ENCODE data around the gene TAF7L.
"Not testable (repeated sequence)": the region's sequence is repeated elsewhere in the genome, so short reads cannot be mapped to it uniquely, and the experiment has no call there.

Gene TAF7L

GRCh38 chrX:101290957-101291603, at the start of gene TAF7L:
TSS of gene TAF7L (minus strand) at chrX:101291334. CDS start at chrX:101287543, 3,791 bp downstream.
- DNase-seq = peak; percentile 16

- no peak for DNase-seq
Observed at GRCh38 chrX:101337776-101338271, 46.7 kb upstream of the TAF7L start.

- DNase-seq = not testable (repeated sequence)
Observed at GRCh38 chrX:101334310-101334709, 43.2 kb upstream of the TAF7L start.

GRCh38 chrX:101326600-101326999, 35.5 kb upstream of the TAF7L start:
- not testable (repeated sequence) for DNase-seq

- DNase-seq = no peak
Observed at GRCh38 chrX:101303790-101304189, 12.7 kb upstream of the TAF7L start.

- not testable (repeated sequence) for DNase-seq
Observed at GRCh38 chrX:101295603-101296002, 4.5 kb upstream of the TAF7L start.

- peak; percentile 40 for DNase-seq
Observed at GRCh38 chrX:101287402-101287801, 3.7 kb downstream of the TAF7L start.

- no peak for DNase-seq
Observed at GRCh38 chrX:101276238-101276637, 14.9 kb downstream of the TAF7L start.

- DNase-seq = no peak
Observed at GRCh38 chrX:101274198-101274597, 16.9 kb downstream of the TAF7L start.

GRCh38 chrX:101265869-101266428, 25.2 kb downstream of the TAF7L start:
- peak; percentile 27 for DNase-seq

- DNase-seq = no peak
Observed at GRCh38 chrX:101263766-101264165, 27.4 kb downstream of the TAF7L start.

GRCh38 chrX:101262590-101262989, 28.5 kb downstream of the TAF7L start:
- no peak for DNase-seq

- DNase-seq = no peak
Observed at GRCh38 chrX:101260435-101260834, 30.7 kb downstream of the TAF7L start.

- DNase-seq = no peak
Observed at GRCh38 chrX:101258259-101258581, 32.9 kb downstream of the TAF7L start.

- DNase-seq = peak; percentile 24
Observed at GRCh38 chrX:101257448-101258258, 33.5 kb downstream of the TAF7L start.

- DNase-seq = peak; percentile 11
Observed at GRCh38 chrX:101252634-101253033, 38.5 kb downstream of the TAF7L start.

- DNase-seq = no peak
Observed at GRCh38 chrX:101241531-101241930, 49.6 kb downstream of the TAF7L start.

GRCh38 chrX:101237041-101237440, 54.1 kb downstream of the TAF7L start:
- DNase-seq = no peak

- DNase-seq = peak; percentile 31
Observed at GRCh38 chrX:101232316-101232715, 58.8 kb downstream of the TAF7L start.

- DNase-seq = no peak
Observed at GRCh38 chrX:101231080-101231479, 60.1 kb downstream of the TAF7L start.

GRCh38 chrX:101230636-101231035, 60.5 kb downstream of the TAF7L start:
- DNase-seq = peak; percentile 64

GRCh38 chrX:101229170-101229569, 62.0 kb downstream of the TAF7L start:
- DNase-seq = peak; percentile 86

- DNase-seq = no peak
Observed at GRCh38 chrX:101223226-101223625, 67.9 kb downstream of the TAF7L start.
